WTC11 (cell line): ENCODE measurements around the gene CDCA4. TPM values are rescaled to one million over a fixed set of nuclear protein-coding genes. Genes with fewer than 3 reads are reported as not detected.

Experiments
- ATAC-seq: fragments of 200-7000 bp; cut with Tn5 transposase; 2 replicates; pipeline ENCODE4 v1.10.0; 2021; ENCODE audit warnings: mild to moderate bottlenecking, moderate library complexity
- CTCF ChIA-PET: fragments of 300-600 bp; sonication (Branson Sonifier 250); formaldehyde crosslinking; loops from one replicate; lab custom pipeline; 2021; ENCODE audit warnings: antibody characterized with exemption; lab: Charles Lee
- POLR2A ChIA-PET: fragments of 350-600 bp; sonication (Branson Sonifier 250); formaldehyde crosslinking; loops from one replicate; lab custom pipeline; 2021; ENCODE audit warnings: antibody characterized with exemption; lab: Charles Lee
- DNase-seq: peaks from one replicate; pipeline ENCODE4 v3.0.0; 2021; ENCODE audit warnings: low spot score
- H3K27ac Mint-ChIP-seq: 2 replicates; pipeline ENCODE4 v1.8.0; 2021; ENCODE audit warnings: mixed read lengths
- H3K27me3 Mint-ChIP-seq: 2 replicates; pipeline ENCODE4 v1.8.0; 2021; ENCODE audit warnings: low read depth, mild to moderate bottlenecking, moderate library complexity, mixed read lengths
- H3K36me3 Mint-ChIP-seq: 2 replicates; pipeline ENCODE4 v1.8.0; 2021; ENCODE audit warnings: mixed read lengths
- H3K4me1 Mint-ChIP-seq: 2 replicates; pipeline ENCODE4 v1.8.0; 2022; ENCODE audit warnings: mixed read lengths
- H3K4me3 Mint-ChIP-seq: 2 replicates; pipeline ENCODE4 v1.8.0; 2021; ENCODE audit warnings: mild to moderate bottlenecking, moderate library complexity, mixed read lengths
- H3K9me3 Mint-ChIP-seq: 2 replicates; pipeline ENCODE4 v1.8.0; 2021; ENCODE audit warnings: mixed read lengths
- ARID4B ChIP-seq: sonication (generic); formaldehyde crosslinking; IDR thresholded peaks from 2 replicates; pipeline ENCODE4 v1.8.0; 2023; ENCODE audit warnings: missing genetic modification reagents, mild to moderate bottlenecking, borderline replicate concordance
- ATF2 ChIP-seq: sonication (generic); formaldehyde crosslinking; IDR thresholded peaks from 2 replicates; pipeline ENCODE4 v1.8.1; 2022; ENCODE audit warnings: low read depth, missing genetic modification reagents, borderline replicate concordance
- CBFB ChIP-seq: sonication (generic); formaldehyde crosslinking; IDR thresholded peaks from 2 replicates; pipeline ENCODE4 v1.8.1; 2022; ENCODE audit warnings: mild to moderate bottlenecking, low read depth, missing genetic modification reagents
- CREM ChIP-seq: sonication (generic); formaldehyde crosslinking; IDR thresholded peaks from 2 replicates; pipeline ENCODE4 v1.8.1; 2022; ENCODE audit warnings: mild to moderate bottlenecking, missing genetic modification reagents, moderate library complexity
- ETV6 ChIP-seq: sonication (generic); formaldehyde crosslinking; IDR thresholded peaks from 2 replicates; pipeline ENCODE4 v1.8.1; 2022; ENCODE audit warnings: mild to moderate bottlenecking, missing genetic modification reagents
- FOXK1 ChIP-seq: sonication (generic); formaldehyde crosslinking; IDR thresholded peaks from 2 replicates; pipeline ENCODE4 v1.8.0; 2022; ENCODE audit warnings: mild to moderate bottlenecking, moderate library complexity, missing genetic modification reagents
- GABPB1 ChIP-seq: sonication (generic); formaldehyde crosslinking; IDR thresholded peaks from 2 replicates; pipeline ENCODE4 v1.8.1; 2023; ENCODE audit warnings: mild to moderate bottlenecking, missing genetic modification reagents
- GRHL2 ChIP-seq: fragments of 250-450 bp; sonication (Bioruptor Pico); IDR thresholded peaks from 2 replicates; pipeline ENCODE4 v1.8.0; 2022; ENCODE audit warnings: mild to moderate bottlenecking, moderate library complexity; ENCODE audit not compliant: insufficient replicate concordance, severe bottlenecking
- HMGXB4 ChIP-seq: sonication (generic); formaldehyde crosslinking; IDR thresholded peaks from 2 replicates; pipeline ENCODE4 v1.8.1; 2023; ENCODE audit warnings: mild to moderate bottlenecking, moderate library complexity, missing genetic modification reagents
- PREB ChIP-seq: sonication (generic); formaldehyde crosslinking; IDR thresholded peaks from 2 replicates; pipeline ENCODE4 v1.8.1; 2022; ENCODE audit warnings: mild to moderate bottlenecking, missing genetic modification reagents, moderate library complexity, borderline replicate concordance
- RELA ChIP-seq: sonication (generic); formaldehyde crosslinking; IDR thresholded peaks from 2 replicates; pipeline ENCODE4 v1.8.1; 2022; ENCODE audit warnings: missing genetic modification reagents, mild to moderate bottlenecking, borderline replicate concordance
- SMAD4 ChIP-seq: sonication (generic); formaldehyde crosslinking; IDR thresholded peaks from 2 replicates; pipeline ENCODE4 v1.8.0; 2022; ENCODE audit warnings: mild to moderate bottlenecking, missing genetic modification reagents
- SP1 ChIP-seq: sonication (generic); formaldehyde crosslinking; conservative IDR thresholded peaks from 2 replicates; pipeline ENCODE4 v1.8.1; 2022; ENCODE audit warnings: missing genetic modification reagents
- TCF7 ChIP-seq: sonication (generic); formaldehyde crosslinking; IDR thresholded peaks from 2 replicates; pipeline ENCODE4 v1.8.0; 2022; ENCODE audit warnings: mild to moderate bottlenecking, low read depth, missing genetic modification reagents, moderate library complexity
- ZNF121 ChIP-seq: sonication (generic); formaldehyde crosslinking; IDR thresholded peaks from 2 replicates; pipeline ENCODE4 v1.8.0; 2023; ENCODE audit warnings: missing genetic modification reagents
- ZNF416 ChIP-seq: fragments of 250-450 bp; sonication (Bioruptor Pico); IDR thresholded peaks from 2 replicates; pipeline ENCODE4 v1.9.0; 2021; ENCODE audit warnings: mild to moderate bottlenecking, inconsistent platforms
- ZNF532 ChIP-seq: fragments of 250-450 bp; sonication (Bioruptor Pico); IDR thresholded peaks from 2 replicates; pipeline ENCODE4 v1.9.0; 2021; ENCODE audit warnings: mild to moderate bottlenecking, borderline replicate concordance
- total RNA-seq: library from RNA; stranded (reverse); gene quantifications from 3 replicates; pipeline ENCODE4 v1.2.3, GENCODE V29; 2021
- TF ChIP-seq, protein P1 (sequence below): sonication (generic); formaldehyde crosslinking; IDR thresholded peaks from 2 replicates; pipeline ENCODE4 v1.8.1; 2022; ENCODE audit warnings: low read depth, mild to moderate bottlenecking, moderate library complexity, missing genetic modification reagents, borderline replicate concordance
- TF ChIP-seq, protein P2 (sequence below): fragments of 250-450 bp; sonication (Bioruptor Pico); conservative IDR thresholded peaks from 2 replicates; pipeline ENCODE4 v1.9.0; 2021; ENCODE audit warnings: mild to moderate bottlenecking

Gene CDCA4
- total RNA-seq, 1 experiment from 2014 or later: 63.3 TPM

DNA sequence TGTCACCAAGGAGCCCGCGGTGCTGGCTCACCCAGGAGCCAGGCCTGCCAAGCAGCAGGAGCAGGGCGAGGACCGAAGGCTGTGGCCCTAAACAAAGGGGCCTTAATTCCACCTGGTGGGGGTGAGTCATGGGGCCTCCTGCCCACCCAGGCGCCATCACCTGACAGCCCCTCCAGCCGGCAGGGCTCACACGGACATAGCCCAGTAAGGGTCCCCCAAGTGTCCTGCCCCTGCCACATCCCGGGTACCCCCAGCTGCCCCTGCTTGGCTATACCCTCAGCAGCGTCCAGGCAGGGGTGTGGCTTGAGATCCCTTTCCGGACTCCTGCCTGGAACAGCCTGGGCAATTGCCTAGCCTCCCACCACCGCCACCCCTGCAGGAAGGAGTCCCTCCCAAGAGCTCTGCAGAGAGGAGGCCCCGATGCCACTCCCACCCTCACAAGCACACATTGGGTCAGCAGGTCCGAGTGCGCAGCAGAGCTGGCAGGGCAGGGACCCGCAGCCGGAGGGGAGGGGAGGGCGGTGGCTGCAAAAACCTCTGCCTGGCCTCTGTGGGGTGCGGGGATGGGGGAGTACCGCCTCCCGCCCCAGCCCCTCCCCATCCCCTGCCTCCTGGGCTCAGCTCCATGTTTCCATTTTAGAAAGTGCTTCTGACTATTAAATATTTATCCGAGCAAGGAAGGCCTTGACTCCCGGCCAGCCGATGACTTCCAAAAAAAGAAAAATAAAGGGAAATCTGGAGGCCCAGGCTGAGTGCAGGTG is 47.3 kb downstream of the CDCA4 start:
- H3K36me3 Mint-ChIP-seq: no peaks in the 10 kb centered on the region
- TF ChIP-seq GRHL2 (no peak), ZNF532 (CRISPR knock-in tag) (no peak), ARID4B (no peak), ATF2 (no peak), GABPB1 (CRISPR knock-in tag) (no peak), TCF7 (CRISPR knock-in tag) (no peak), ZNF121 (CRISPR knock-in tag) (no peak), RELA (CRISPR knock-in tag) (no peak), SMAD4 (CRISPR knock-in tag) (no peak), ETV6 (CRISPR knock-in tag) (no peak), CREM (CRISPR knock-in tag) (no peak), CBFB (no peak), HMGXB4 (CRISPR knock-in tag) (no peak), FOXK1 (no peak), PREB (no peak), SP1 (CRISPR knock-in tag) (no peak), ZNF416 (CRISPR knock-in tag) (no peak)
- TF ChIP-seq, protein P1, sequence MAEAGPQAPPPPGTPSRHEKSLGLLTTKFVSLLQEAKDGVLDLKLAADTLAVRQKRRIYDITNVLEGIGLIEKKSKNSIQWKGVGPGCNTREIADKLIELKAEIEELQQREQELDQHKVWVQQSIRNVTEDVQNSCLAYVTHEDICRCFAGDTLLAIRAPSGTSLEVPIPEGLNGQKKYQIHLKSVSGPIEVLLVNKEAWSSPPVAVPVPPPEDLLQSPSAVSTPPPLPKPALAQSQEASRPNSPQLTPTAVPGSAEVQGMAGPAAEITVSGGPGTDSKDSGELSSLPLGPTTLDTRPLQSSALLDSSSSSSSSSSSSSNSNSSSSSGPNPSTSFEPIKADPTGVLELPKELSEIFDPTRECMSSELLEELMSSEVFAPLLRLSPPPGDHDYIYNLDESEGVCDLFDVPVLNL (CRISPR knock-in tag): no peak
- TF ChIP-seq, protein P2, sequence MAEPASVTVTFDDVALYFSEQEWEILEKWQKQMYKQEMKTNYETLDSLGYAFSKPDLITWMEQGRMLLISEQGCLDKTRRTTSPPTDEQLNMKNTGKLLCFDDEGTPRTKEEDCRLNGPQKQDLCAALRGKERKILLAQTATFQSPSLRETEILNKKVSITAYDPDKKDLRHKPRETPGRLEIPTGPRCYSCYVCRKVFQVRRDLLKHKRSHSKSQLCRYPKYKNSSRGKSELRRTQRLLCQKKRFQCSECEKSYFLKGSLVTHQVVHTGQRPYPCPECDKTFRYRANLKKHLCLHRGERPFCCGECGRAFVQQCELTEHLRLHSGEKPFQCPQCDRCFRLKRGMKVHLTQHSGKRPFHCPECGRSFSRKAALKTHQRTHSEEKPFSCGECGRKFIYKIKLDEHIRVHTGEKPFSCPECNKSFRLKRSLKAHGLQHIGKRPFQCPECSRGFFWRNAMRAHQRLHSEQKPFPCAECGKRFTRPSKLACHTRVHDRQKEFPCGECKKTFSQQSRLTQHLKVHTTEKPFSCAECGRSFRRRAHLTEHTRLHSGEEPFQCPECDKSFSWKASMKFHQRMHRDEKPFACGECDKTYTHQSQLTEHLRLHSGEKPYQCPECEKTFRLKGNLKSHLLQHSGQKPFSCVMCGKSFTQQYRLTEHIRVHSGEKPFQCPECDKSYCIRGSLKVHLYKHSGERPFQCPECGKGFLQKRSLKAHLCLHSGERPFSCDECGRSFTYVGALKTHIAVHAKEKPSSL (CRISPR knock-in tag): no peak
- TF ChIP-seq, all 79 proteins: peak for 0
- DNase-seq: no peak

More for the DNA sequence above, 47.3 kb downstream of the CDCA4 start:
- ChIA-PET POLR2A (no interaction called here), CTCF (interaction anchor here (0.6 to 5.0 kb wide), 11 partner anchors 11 to 836 kb away, joined by 3 to 56 read pairs (median 5); partner anchors contain the start of gene CLBA1)
- H3K9me3 Mint-ChIP-seq: no peaks in the 10 kb centered on the region
- H3K27ac Mint-ChIP-seq: no peak overlapping the region
- H3K27me3 Mint-ChIP-seq: peaks cover 21% of the 10 kb centered on the region
- ATAC-seq: no peak
- H3K4me3 Mint-ChIP-seq: no peak overlapping the region
- peaks cover 11% of the 10 kb centered on the region for H3K4me1 Mint-ChIP-seq
